GM18526 (cell line): Measurements from ENCODE around the gene ZGLP1.

ENCODE experiments used
- POLR2A ChIP-seq: IDR thresholded peaks from 3 replicates; pipeline ENCODE4 v1.6.1; 2011; ENCODE audit not compliant: insufficient read length; ENCODE audit errors: extremely low read depth

The ZGLP1 gene

GRCh38 chr19:10317045-10317856, 7.6 kb upstream of the ZGLP1 start:
- no peak for TF ChIP-seq POLR2A

- TF ChIP-seq POLR2A, result no peak
Observed at GRCh38 chr19:10316229-10317044, 6.8 kb upstream of the ZGLP1 start.

- peak; percentile 78 for TF ChIP-seq POLR2A
Observed at GRCh38 chr19:10315335-10316214, 6.0 kb upstream of the ZGLP1 start, which contains the start of gene FDX2. TSS of gene FDX2 (minus strand) at chr19:10316015. CDS start at chr19:10315996, 19 bp downstream.

- no peak for TF ChIP-seq POLR2A
Observed at GRCh38 chr19:10306327-10306726, 3.3 kb downstream of the ZGLP1 start.

GRCh38 chr19:10305139-10305806, 4.3 kb downstream of the ZGLP1 start:
- no peak for TF ChIP-seq POLR2A

GRCh38 chr19:10299545-10300458, 9.8 kb downstream of the ZGLP1 start:
- no peak for TF ChIP-seq POLR2A

GRCh38 chr19:10295847-10296591, 13.6 kb downstream of the ZGLP1 start:
- TF ChIP-seq POLR2A, result no peak

- peak; percentile 37 for TF ChIP-seq POLR2A
Observed at GRCh38 chr19:10295305-10295846, 14.2 kb downstream of the ZGLP1 start.

GRCh38 chr19:10294368-10294697, 15.3 kb downstream of the ZGLP1 start:
- no peak for TF ChIP-seq POLR2A

GRCh38 chr19:10293637-10294367, 15.8 kb downstream of the ZGLP1 start:
- TF ChIP-seq POLR2A, result no peak

- no peak for TF ChIP-seq POLR2A
Observed at GRCh38 chr19:10292789-10293636, 16.6 kb downstream of the ZGLP1 start.
